Mesenchymal stem cell (in vitro differentiated cells and primary cell): ENCODE results near the gene SRGAP1.

ENCODE experiments used
- DNase-seq: peaks from one replicate; pipeline ENCODE4 v3.0.0-alpha.2; 2013
- H2AFZ ChIP-seq: one replicate; pipeline ENCODE4 v1.6.1; 2013; ENCODE audit warnings: low read depth, mild to moderate bottlenecking, control low read depth, inconsistent platforms, low read length, moderate library complexity
- H2AK5ac ChIP-seq: 2 replicates; pipeline ENCODE4 v1.6.1; 2013; ENCODE audit warnings: low read length, moderate library complexity, mild to moderate bottlenecking, inconsistent platforms; ENCODE audit not compliant: severe bottlenecking
- H2BK120ac ChIP-seq: one replicate; pipeline ENCODE4 v1.6.1; 2013; ENCODE audit warnings: low read depth, mild to moderate bottlenecking, inconsistent platforms, low read length, moderate library complexity
- H2BK12ac ChIP-seq, 2 experiments: one replicate each; pipeline ENCODE4 v1.6.1; 2013; ENCODE audit warnings: inconsistent platforms in 2 of 2, low read length in 2 of 2, mild to moderate bottlenecking in 2 of 2, moderate library complexity in 2 of 2, control low read depth in 1 of 2
- H2BK15ac ChIP-seq: one replicate; pipeline ENCODE4 v1.6.1; 2013; ENCODE audit warnings: mild to moderate bottlenecking, low read depth, inconsistent platforms; ENCODE audit not compliant: poor library complexity, severe bottlenecking
- H2BK5ac ChIP-seq: 2 replicates; pipeline ENCODE4 v1.6.1; 2013; ENCODE audit warnings: low read depth, mild to moderate bottlenecking, low read length, control low read depth, inconsistent platforms; ENCODE audit not compliant: poor library complexity, severe bottlenecking
- H3K14ac ChIP-seq, 2 experiments: one replicate each; pipeline ENCODE4 v1.6.1; 2013; ENCODE audit warnings: inconsistent platforms in 2 of 2, low read length in 2 of 2, control low read depth in 1 of 2, mild to moderate bottlenecking in 1 of 2, moderate library complexity in 1 of 2
- H3K18ac ChIP-seq, 2 experiments: one replicate each; pipeline ENCODE4 v1.6.1; 2013; ENCODE audit warnings: inconsistent platforms in 2 of 2, low read length in 2 of 2, control low read depth in 1 of 2, low read depth in 1 of 2, mild to moderate bottlenecking in 1 of 2
- H3K23ac ChIP-seq, 2 experiments: one replicate each; pipeline ENCODE4 v1.6.1; 2013; ENCODE audit warnings: inconsistent platforms in 2 of 2, low read length in 2 of 2, mild to moderate bottlenecking in 2 of 2, moderate library complexity in 2 of 2, control low read depth in 1 of 2
- H3K27ac ChIP-seq: 2 replicates; pipeline ENCODE4 v1.5.1; 2013; ENCODE audit warnings: mild to moderate bottlenecking, moderate library complexity, low read length, control low read depth, inconsistent platforms; ENCODE audit not compliant: poor library complexity, severe bottlenecking
- H3K27me3 ChIP-seq, 2 experiments: 2 replicates each; pipeline versions ENCODE4 v1.6.1 to v1.7.0; 2013; ENCODE audit warnings: low read length in 2 of 2, mild to moderate bottlenecking in 2 of 2, moderate library complexity in 2 of 2, control low read depth in 1 of 2, inconsistent platforms in 1 of 2; ENCODE audit not compliant: control insufficient read depth in 1 of 2, insufficient read depth in 1 of 2
- H3K36me3 ChIP-seq, 2 experiments: 2 replicates each; pipeline versions ENCODE4 v1.6.1 to v1.7.0; 2013; ENCODE audit warnings: low read length in 2 of 2, control low read depth in 1 of 2, inconsistent platforms in 1 of 2, low read depth in 1 of 2, mild to moderate bottlenecking in 1 of 2; ENCODE audit not compliant: insufficient read depth in 2 of 2, control insufficient read depth in 1 of 2
- H3K4ac ChIP-seq, 2 experiments: one replicate each; pipeline ENCODE4 v1.6.1; 2013; ENCODE audit warnings: inconsistent platforms in 2 of 2, low read length in 2 of 2, mild to moderate bottlenecking in 2 of 2, moderate library complexity in 2 of 2, control low read depth in 1 of 2, low read depth in 1 of 2
- H3K4me1 ChIP-seq: 2 replicates; pipeline ENCODE4 v1.6.1; 2013; ENCODE audit warnings: low read depth, low read length, control low read depth; ENCODE audit not compliant: control insufficient read depth, insufficient read depth
- H3K4me2 ChIP-seq: 2 replicates; pipeline ENCODE4 v1.6.1; 2013; ENCODE audit warnings: low read length, mild to moderate bottlenecking, inconsistent platforms; ENCODE audit not compliant: poor library complexity, severe bottlenecking
- H3K4me3 ChIP-seq, 2 experiments: 2 replicates each; pipeline versions ENCODE4 v1.5.1 to v1.7.0; 2013; ENCODE audit warnings: low read length in 2 of 2, mild to moderate bottlenecking in 2 of 2, control low read depth in 1 of 2, low read depth in 1 of 2; ENCODE audit not compliant: insufficient read depth in 1 of 2
- H3K79me1 ChIP-seq: replicated peaks from 2 replicates; pipeline ENCODE4 v1.6.1; 2013; ENCODE audit warnings: mild to moderate bottlenecking, control low read depth, low read length, inconsistent platforms; ENCODE audit not compliant: poor library complexity, severe bottlenecking
- H3K9ac ChIP-seq: 2 replicates; pipeline ENCODE4 v1.7.0; 2013; ENCODE audit warnings: mild to moderate bottlenecking, low read length, moderate library complexity
- H3K9me3 ChIP-seq: 2 replicates; pipeline ENCODE4 v1.7.0; 2013; ENCODE audit warnings: mild to moderate bottlenecking, low read length; ENCODE audit not compliant: control insufficient read depth
- H4K8ac ChIP-seq: one replicate; pipeline ENCODE4 v1.6.1; 2013; ENCODE audit warnings: inconsistent platforms, mild to moderate bottlenecking, low read length, moderate library complexity
- H4K91ac ChIP-seq: one replicate; pipeline ENCODE4 v1.6.1; 2013; ENCODE audit warnings: mild to moderate bottlenecking, low read length, inconsistent platforms
- WGBS: methylation state at CpG from one replicate; pipeline ENCODE4 v1.1.7; 2013; ENCODE audit warnings: mixed read lengths; 5-methylcytosine and 5-hydroxymethylcytosine counted together

SRGAP1 gene

DNA sequence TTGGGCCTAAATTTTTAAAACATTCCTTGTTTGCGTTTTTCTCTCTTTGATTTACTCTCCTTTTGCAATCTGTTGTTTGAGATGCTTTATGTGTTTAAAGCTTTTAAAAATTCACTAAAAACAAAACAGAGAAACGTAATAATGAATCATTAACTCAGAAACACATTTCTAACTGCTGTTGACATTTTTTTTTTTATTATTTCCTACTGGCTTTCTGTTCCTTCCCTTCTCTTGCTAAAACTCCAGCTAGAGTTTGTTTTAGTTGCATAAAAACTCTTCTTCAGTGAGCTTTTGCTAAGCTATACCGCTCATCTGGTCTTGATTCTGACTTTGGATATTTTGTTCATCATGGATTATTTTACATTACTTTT, 29.0 kb upstream of the SRGAP1 start:
- H3K4me2 ChIP-seq: no peak overlapping the region
- H3K4me1 ChIP-seq: peaks cover 11% of the 10 kb centered on the region
- H4K8ac ChIP-seq: no peak overlapping the region
- no peak overlapping the region for H4K91ac ChIP-seq
- 94% methylated on average over 2 of the region's 3 CpGs for WGBS
- H3K23ac ChIP-seq: no peak overlapping the region
- H3K14ac ChIP-seq: no peak overlapping the region
- DNase-seq: no peak
- H2BK12ac ChIP-seq: no peak overlapping the region
- H2BK5ac ChIP-seq: no peak overlapping the region
- no peak overlapping the region for H2BK15ac ChIP-seq
- H3K27me3 ChIP-seq: no peaks in the 10 kb centered on the region
- H2AK5ac ChIP-seq: no peak overlapping the region
- no peak overlapping the region for H3K4ac ChIP-seq
- no peaks in the 10 kb centered on the region for H3K79me1 ChIP-seq
- no peak overlapping the region for H3K4me3 ChIP-seq
- no peak overlapping the region for H2AFZ ChIP-seq
- H3K36me3 ChIP-seq: no peaks in the 10 kb centered on the region
- H3K27ac ChIP-seq: no peak overlapping the region
- H2BK120ac ChIP-seq: no peak overlapping the region
- no peaks in the 10 kb centered on the region for H3K9me3 ChIP-seq
- H3K9ac ChIP-seq: no peak overlapping the region
- H3K18ac ChIP-seq: no peak overlapping the region

DNA sequence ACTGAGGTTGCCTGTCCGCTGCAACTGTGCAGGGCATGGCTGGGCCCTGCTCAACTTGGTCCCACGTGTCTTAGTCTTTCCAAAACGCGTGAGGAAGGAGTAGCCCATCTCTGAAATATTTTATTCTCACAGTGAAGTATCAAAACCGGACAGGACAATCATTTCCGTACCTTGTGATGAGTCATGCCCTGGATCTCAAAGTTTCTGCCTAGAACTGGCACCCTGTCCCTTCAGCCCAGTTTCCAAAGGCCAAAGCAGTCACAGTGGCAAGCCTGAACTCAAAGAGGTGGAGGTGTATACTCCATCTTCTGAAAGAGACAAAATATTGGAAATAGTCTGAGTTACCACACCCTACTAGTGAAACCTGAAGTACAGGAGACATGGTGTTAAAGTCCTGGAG, 28.5 kb upstream of the SRGAP1 start:
- H2AK5ac ChIP-seq: no peak overlapping the region
- no peak overlapping the region for H4K8ac ChIP-seq
- H2AFZ ChIP-seq: no peak overlapping the region
- no peak overlapping the region for H2BK12ac ChIP-seq
- H2BK120ac ChIP-seq: no peak overlapping the region
- no peak overlapping the region for H2BK5ac ChIP-seq
- H3K23ac ChIP-seq: no peak overlapping the region
- H3K4me2 ChIP-seq: no peak overlapping the region
- no peak overlapping the region for H3K18ac ChIP-seq
- H3K79me1 ChIP-seq: no peaks in the 10 kb centered on the region
- H2BK15ac ChIP-seq: no peak overlapping the region
- H3K27ac ChIP-seq: no peak overlapping the region
- no peaks in the 10 kb centered on the region for H3K36me3 ChIP-seq
- H3K14ac ChIP-seq: no peak overlapping the region
- H3K4ac ChIP-seq: no peak overlapping the region
- H3K9me3 ChIP-seq: no peaks in the 10 kb centered on the region
- no peak for DNase-seq
- 82% methylated on average over 6 of the region's 6 CpGs for WGBS
- no peak overlapping the region for H4K91ac ChIP-seq
- peaks cover 11% of the 10 kb centered on the region for H3K4me1 ChIP-seq
- no peaks in the 10 kb centered on the region for H3K27me3 ChIP-seq
- H3K9ac ChIP-seq: no peak overlapping the region
- no peak overlapping the region for H3K4me3 ChIP-seq

- no peak overlapping the region for H2BK5ac ChIP-seq
- no peak overlapping the region for H3K4me3 ChIP-seq
- H3K79me1 ChIP-seq: no peaks in the 10 kb centered on the region
- no peak overlapping the region for H4K8ac ChIP-seq
- H3K9me3 ChIP-seq: no peaks in the 10 kb centered on the region
- no peak overlapping the region for H4K91ac ChIP-seq
- H3K14ac ChIP-seq: no peak overlapping the region
- no peak overlapping the region for H3K27ac ChIP-seq
- WGBS: 100% methylated on average over 1 of the region's 1 CpG
- no peak overlapping the region for H2BK15ac ChIP-seq
- DNase-seq: no peak
- H3K23ac ChIP-seq: no peak overlapping the region
- H3K9ac ChIP-seq: no peak overlapping the region
- peaks cover 11% of the 10 kb centered on the region for H3K4me1 ChIP-seq
- no peak overlapping the region for H2AFZ ChIP-seq
- H2AK5ac ChIP-seq: no peak overlapping the region
- H3K36me3 ChIP-seq: peaks cover 0 to 3% of the 10 kb centered on the region in 2 experiments
- H3K18ac ChIP-seq: no peak overlapping the region
- no peak overlapping the region for H3K4ac ChIP-seq
- H2BK12ac ChIP-seq: no peak overlapping the region
- H3K4me2 ChIP-seq: no peak overlapping the region
- H3K27me3 ChIP-seq: no peaks in the 10 kb centered on the region
- H2BK120ac ChIP-seq: no peak overlapping the region
These were observed 24.1 kb upstream of the SRGAP1 start for GRCh38 chr12:63820427-63820826.

DNA sequence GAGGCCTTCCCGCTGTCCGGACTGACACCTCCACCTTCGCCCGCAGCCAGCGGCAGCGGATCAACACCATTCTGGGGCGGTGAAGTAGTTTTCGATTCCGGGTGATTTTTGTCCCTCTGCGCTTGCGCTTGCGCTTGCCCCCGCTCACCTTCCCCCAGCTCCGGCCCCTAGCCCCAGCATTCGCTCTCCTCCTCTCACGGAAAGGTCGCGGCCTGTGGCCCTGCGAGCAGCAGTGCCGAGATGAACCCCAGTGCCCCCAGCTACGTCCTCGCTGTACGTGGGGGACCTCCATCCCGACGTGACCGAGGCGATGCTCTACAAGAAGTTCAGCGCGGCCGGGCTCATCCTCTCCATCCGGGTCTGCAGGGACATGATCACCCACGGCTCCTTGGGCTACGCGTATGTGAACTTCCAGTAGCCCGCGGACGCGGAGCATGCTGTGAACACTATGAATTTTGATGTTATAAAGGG, 22.7 kb upstream of the SRGAP1 start:
- Histone ChIP-seq H3K4ac (no peak overlapping the region), H2AFZ (no peak overlapping the region), H4K8ac (no peak overlapping the region), H2AK5ac (peak overlapping the region; percentile 68), H3K4me2 (no peak overlapping the region), H2BK12ac (no peak overlapping the region), H3K9ac (peak overlapping the region; percentile 80), H3K4me1 (peaks cover 9% of the 10 kb centered on the region), H3K9me3 (no peaks in the 10 kb centered on the region), H2BK5ac (no peak overlapping the region), H3K18ac (no peak overlapping the region), H2BK15ac (no peak overlapping the region), H3K27me3 (no peaks in the 10 kb centered on the region), H3K4me3 (peak overlapping the region in 1 of 2 experiments; percentile 82), H3K79me1 (no peaks in the 10 kb centered on the region), H3K23ac (no peak overlapping the region), H4K91ac (no peak overlapping the region), H3K36me3 (peaks cover 0 to 3% of the 10 kb centered on the region in 2 experiments), H3K14ac (no peak overlapping the region), H3K27ac (no peak overlapping the region), H2BK120ac (no peak overlapping the region)
- no peak for DNase-seq
- WGBS: 97% methylated on average over 34 of the region's 38 CpGs
